NB4 (cell line): ENCODE data around the gene PAFAH2.

Experiments used
- MYC ChIP-seq: IDR thresholded peaks from 2 replicates; pipeline ENCODE4 v1.6.1; 2011; ENCODE audit warnings: low read depth, low read length
- POLR2A ChIP-seq: IDR thresholded peaks from 2 replicates; pipeline ENCODE4 v1.6.1; 2011; ENCODE audit warnings: mild to moderate bottlenecking; ENCODE audit not compliant: insufficient read length; ENCODE audit errors: extremely low read depth
- TF ChIP-seq, protein P1 (sequence below): IDR thresholded peaks from one replicate; pipeline ENCODE4 v1.5.1; 2012; ENCODE audit warnings: low read depth, low read length
- TF ChIP-seq, protein P2 (sequence below): IDR thresholded peaks from 2 replicates; pipeline ENCODE4 v1.6.1; 2011; ENCODE audit warnings: low read depth, low read length

DNA sequence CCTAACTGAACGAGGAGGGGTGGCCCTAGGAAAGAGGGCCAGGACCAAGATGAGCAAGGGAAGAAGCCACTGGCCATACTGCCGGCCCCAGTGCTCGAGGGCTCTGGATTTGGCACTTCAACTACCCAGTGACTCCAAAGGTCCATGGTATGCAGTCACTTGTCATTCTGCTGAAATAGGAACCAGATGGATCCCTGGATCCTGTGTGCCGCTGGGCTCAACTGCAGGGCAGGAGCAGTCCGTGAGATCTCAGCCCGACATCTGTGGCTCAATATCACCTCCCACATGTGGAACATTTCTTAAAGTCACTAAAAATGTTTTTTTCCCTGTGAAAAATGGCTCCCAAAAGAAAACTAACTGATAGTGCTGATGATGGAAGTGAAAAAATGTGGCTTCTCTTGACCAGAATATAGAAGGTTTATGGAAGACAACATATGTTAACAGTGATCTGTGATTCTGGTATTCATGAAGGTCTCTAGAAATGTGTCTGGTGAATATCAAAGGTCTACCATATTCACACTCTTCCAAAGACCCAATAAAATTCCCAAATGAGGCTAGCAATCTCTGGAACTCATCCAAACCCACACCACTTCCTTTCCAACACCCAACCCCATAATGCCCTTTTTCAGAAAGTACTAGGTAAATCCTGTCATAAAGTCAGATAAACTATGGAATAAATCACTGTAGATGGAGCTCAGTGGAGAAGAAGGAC, 24.1 kb downstream of the PAFAH2 start:
- TF ChIP-seq POLR2A (no peak), MYC (no peak)
- TF ChIP-seq, protein P1, sequence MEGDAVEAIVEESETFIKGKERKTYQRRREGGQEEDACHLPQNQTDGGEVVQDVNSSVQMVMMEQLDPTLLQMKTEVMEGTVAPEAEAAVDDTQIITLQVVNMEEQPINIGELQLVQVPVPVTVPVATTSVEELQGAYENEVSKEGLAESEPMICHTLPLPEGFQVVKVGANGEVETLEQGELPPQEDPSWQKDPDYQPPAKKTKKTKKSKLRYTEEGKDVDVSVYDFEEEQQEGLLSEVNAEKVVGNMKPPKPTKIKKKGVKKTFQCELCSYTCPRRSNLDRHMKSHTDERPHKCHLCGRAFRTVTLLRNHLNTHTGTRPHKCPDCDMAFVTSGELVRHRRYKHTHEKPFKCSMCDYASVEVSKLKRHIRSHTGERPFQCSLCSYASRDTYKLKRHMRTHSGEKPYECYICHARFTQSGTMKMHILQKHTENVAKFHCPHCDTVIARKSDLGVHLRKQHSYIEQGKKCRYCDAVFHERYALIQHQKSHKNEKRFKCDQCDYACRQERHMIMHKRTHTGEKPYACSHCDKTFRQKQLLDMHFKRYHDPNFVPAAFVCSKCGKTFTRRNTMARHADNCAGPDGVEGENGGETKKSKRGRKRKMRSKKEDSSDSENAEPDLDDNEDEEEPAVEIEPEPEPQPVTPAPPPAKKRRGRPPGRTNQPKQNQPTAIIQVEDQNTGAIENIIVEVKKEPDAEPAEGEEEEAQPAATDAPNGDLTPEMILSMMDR = no peak
- TF ChIP-seq, protein P2, sequence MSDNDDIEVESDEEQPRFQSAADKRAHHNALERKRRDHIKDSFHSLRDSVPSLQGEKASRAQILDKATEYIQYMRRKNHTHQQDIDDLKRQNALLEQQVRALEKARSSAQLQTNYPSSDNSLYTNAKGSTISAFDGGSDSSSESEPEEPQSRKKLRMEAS = no peak
